ENCODE measurements around the gene TIMM10B. TPM values are rescaled to one million over a fixed set of nuclear protein-coding genes. Genes with fewer than 3 reads are reported as not detected.

Gene TIMM10B
- total RNA-seq, 1 experiment from 2014 or later = 22.3 TPM

GRCh38 chr11:6485661-6486060 lies 4.4 kb downstream of the TIMM10B start:
- Histone ChIP-seq H3K27ac (no peak overlapping the region), H3K4me3 (no peak overlapping the region), H4K20me1 (ENCODE audit: insufficient read depth) (0 out of 2 replicates have a peak, but pooled peaks cover 2% of the 10 kb centered on the region), H3K4me1 (replicated peaks; ENCODE audit: insufficient read depth) (0 out of 2 replicates have a peak, but pooled peaks cover 6% of the 10 kb centered on the region), H3K4me2 (no peak overlapping the region), H3K9me2 (ENCODE audit: insufficient read depth) (no peaks in the 10 kb centered on the region), H3K79me2 (ENCODE audit: low read depth) (peaks cover 30% of the 10 kb centered on the region), H3K36me3 (ENCODE audit: low read depth) (peaks cover 12% of the 10 kb centered on the region; the same call in 1 of the 2 replicates), H3K9me3 (ENCODE audit: insufficient read depth, low read depth) (no peaks in the 10 kb centered on the region), H3F3A (ENCODE audit: insufficient read depth, low read depth) (no peaks in the 10 kb centered on the region), H3K27me3 (ENCODE audit: insufficient read depth, low read depth) (no peaks in the 10 kb centered on the region), H2AFZ (no peak overlapping the region)
- ChIA-PET CTCF (no interaction called here), POLR2A (ENCODE audit: unreplicated experiment) (interaction anchor here (0.8 kb wide), 1 partner anchor 16 kb away, joined by 9 read pairs; no protein-coding TSS in a partner anchor)
- DNase-seq = no peak
- intact Hi-C loops (cut with micrococcal nuclease; ENCODE audit: unreplicated experiment) = no loop called here
- no TSS peak for BruUV-seq (replicated peaks)
- no peak for TF ChIP-seq EZH2 (IDR thresholded peaks at IDR 0.05; ENCODE audit: low read depth)
- TF ChIP-seq, protein P1, sequence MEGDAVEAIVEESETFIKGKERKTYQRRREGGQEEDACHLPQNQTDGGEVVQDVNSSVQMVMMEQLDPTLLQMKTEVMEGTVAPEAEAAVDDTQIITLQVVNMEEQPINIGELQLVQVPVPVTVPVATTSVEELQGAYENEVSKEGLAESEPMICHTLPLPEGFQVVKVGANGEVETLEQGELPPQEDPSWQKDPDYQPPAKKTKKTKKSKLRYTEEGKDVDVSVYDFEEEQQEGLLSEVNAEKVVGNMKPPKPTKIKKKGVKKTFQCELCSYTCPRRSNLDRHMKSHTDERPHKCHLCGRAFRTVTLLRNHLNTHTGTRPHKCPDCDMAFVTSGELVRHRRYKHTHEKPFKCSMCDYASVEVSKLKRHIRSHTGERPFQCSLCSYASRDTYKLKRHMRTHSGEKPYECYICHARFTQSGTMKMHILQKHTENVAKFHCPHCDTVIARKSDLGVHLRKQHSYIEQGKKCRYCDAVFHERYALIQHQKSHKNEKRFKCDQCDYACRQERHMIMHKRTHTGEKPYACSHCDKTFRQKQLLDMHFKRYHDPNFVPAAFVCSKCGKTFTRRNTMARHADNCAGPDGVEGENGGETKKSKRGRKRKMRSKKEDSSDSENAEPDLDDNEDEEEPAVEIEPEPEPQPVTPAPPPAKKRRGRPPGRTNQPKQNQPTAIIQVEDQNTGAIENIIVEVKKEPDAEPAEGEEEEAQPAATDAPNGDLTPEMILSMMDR (conservative IDR thresholded peaks at IDR 0.05) = no peak

DNA sequence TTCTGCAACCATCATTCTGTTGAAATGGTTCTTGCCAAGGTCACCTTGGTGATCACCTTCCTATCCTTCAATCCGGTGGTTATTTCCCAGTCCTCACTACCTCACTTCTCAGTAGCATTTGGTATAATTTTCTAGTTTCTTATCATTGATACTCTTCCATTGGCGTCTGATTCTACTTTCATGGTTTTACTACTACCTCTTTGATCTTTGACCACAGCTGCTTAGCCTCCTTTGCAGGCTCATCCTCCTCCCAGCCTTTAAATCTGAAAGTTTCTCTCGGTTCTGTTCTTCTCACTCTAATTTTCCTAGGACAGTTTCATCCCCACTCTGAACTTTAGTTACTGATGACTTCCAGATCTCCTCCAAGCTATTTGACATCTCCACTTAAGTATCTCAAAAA lies 5.0 kb downstream of the TIMM10B start:
- intact Hi-C loops (cut with micrococcal nuclease; ENCODE audit: unreplicated experiment) = no loop called here
- no peak for DNase-seq
- H3K79me2 ChIP-seq (ENCODE audit: low read depth) = peaks cover 26% of the 10 kb centered on the region
- no peak overlapping the region for H3K4me3 ChIP-seq
- no peaks in the 10 kb centered on the region for H3K27me3 ChIP-seq (ENCODE audit: insufficient read depth, low read depth)
- TF ChIP-seq EZH2 (IDR thresholded peaks at IDR 0.05; ENCODE audit: low read depth) = no peak
- TF ChIP-seq, protein P1 (conservative IDR thresholded peaks at IDR 0.05) = no peak
- BruUV-seq (replicated peaks) = no TSS peak
- H3K4me1 ChIP-seq (replicated peaks; ENCODE audit: insufficient read depth) = 0 out of 2 replicates have a peak, but pooled peaks cover 6% of the 10 kb centered on the region
- H3K36me3 ChIP-seq (ENCODE audit: low read depth) = peaks cover 12% of the 10 kb centered on the region; the same call in 1 of the 2 replicates
- H3F3A ChIP-seq (ENCODE audit: insufficient read depth, low read depth) = no peaks in the 10 kb centered on the region
- 0 out of 2 replicates have a peak, but pooled peaks cover 2% of the 10 kb centered on the region for H4K20me1 ChIP-seq (ENCODE audit: insufficient read depth)
- no peaks in the 10 kb centered on the region for H3K9me3 ChIP-seq (ENCODE audit: insufficient read depth, low read depth)
- H3K4me2 ChIP-seq = no peak overlapping the region
- H3K27ac ChIP-seq = no peak overlapping the region
- H3K9me2 ChIP-seq (ENCODE audit: insufficient read depth) = no peaks in the 10 kb centered on the region
- ChIA-PET CTCF (no interaction called here), POLR2A (ENCODE audit: unreplicated experiment) (no interaction called here)
- no peak overlapping the region for H2AFZ ChIP-seq

DNA sequence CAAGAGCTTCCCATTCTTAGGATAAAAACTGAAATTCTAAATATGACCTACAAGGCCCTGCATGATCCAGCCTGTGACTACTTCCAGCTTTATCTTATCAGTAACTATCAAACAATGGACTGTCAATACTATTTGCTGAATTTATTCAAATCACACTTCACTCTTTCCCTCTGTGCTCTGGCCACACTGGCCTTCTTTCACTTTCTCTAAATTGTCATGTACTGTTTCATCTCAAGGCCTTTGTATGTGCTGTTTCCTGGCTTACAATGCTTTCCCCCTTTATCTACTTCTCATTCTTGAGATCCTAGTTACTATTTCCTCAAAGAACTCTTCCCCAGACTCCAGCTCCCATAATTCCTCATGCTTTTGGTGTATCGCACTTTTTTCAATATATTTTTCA lies 5.6 kb downstream of the TIMM10B start:
- Histone ChIP-seq H3K27me3 (ENCODE audit: insufficient read depth, low read depth) (no peaks in the 10 kb centered on the region), H3K4me2 (no peak overlapping the region), H3K36me3 (ENCODE audit: low read depth) (peaks cover 12% of the 10 kb centered on the region; the same call in 1 of the 2 replicates), H3F3A (ENCODE audit: insufficient read depth, low read depth) (no peaks in the 10 kb centered on the region), H3K4me1 (replicated peaks; ENCODE audit: insufficient read depth) (0 out of 2 replicates have a peak, but pooled peaks cover 6% of the 10 kb centered on the region), H2AFZ (no peak overlapping the region), H3K79me2 (ENCODE audit: low read depth) (peaks cover 20% of the 10 kb centered on the region), H3K9me3 (ENCODE audit: insufficient read depth, low read depth) (no peaks in the 10 kb centered on the region), H3K9me2 (ENCODE audit: insufficient read depth) (no peaks in the 10 kb centered on the region), H4K20me1 (ENCODE audit: insufficient read depth) (0 out of 2 replicates have a peak, but pooled peaks cover 2% of the 10 kb centered on the region), H3K4me3 (no peak overlapping the region), H3K27ac (no peak overlapping the region)
- BruUV-seq (replicated peaks) = no TSS peak
- ChIA-PET CTCF (no interaction called here), POLR2A (ENCODE audit: unreplicated experiment) (no interaction called here)
- intact Hi-C loops (cut with micrococcal nuclease; ENCODE audit: unreplicated experiment) = no loop called here
- TF ChIP-seq, protein P1 (conservative IDR thresholded peaks at IDR 0.05) = no peak
- TF ChIP-seq EZH2 (IDR thresholded peaks at IDR 0.05; ENCODE audit: low read depth) = no peak
- DNase-seq = no peak

All from PC-9 (cell line).